GM19467 (cell line): Measurements from ENCODE around the gene SORCS2.

ENCODE experiments used
- ATAC-seq: cut with Tn5 transposase; IDR thresholded peaks from one replicate; pipeline ENCODE4 v1.9.1; 2021; ENCODE audit warnings: mild to moderate bottlenecking, moderate library complexity; ENCODE audit not compliant: unreplicated experiment

Gene SORCS2

GRCh38 chr4:7666011-7666410 lies 473.7 kb downstream of the SORCS2 start:
- ATAC-seq: no peak

- ATAC-seq: no peak
Observed at GRCh38 chr4:7666744-7667143, 474.4 kb downstream of the SORCS2 start.

- ATAC-seq: no peak
Observed at GRCh38 chr4:7668271-7668670, 475.9 kb downstream of the SORCS2 start.

GRCh38 chr4:7668826-7669225 lies 476.5 kb downstream of the SORCS2 start:
- ATAC-seq: no peak

GRCh38 chr4:7672601-7673000 lies 480.3 kb downstream of the SORCS2 start:
- ATAC-seq: no peak

GRCh38 chr4:7673121-7673520 lies 480.8 kb downstream of the SORCS2 start:
- ATAC-seq: no peak

- no peak for ATAC-seq
Observed at GRCh38 chr4:7674706-7675105, 482.4 kb downstream of the SORCS2 start.

GRCh38 chr4:7675136-7675535 lies 482.8 kb downstream of the SORCS2 start:
- ATAC-seq: no peak

GRCh38 chr4:7675612-7676320 lies 483.4 kb downstream of the SORCS2 start:
- no peak for ATAC-seq

GRCh38 chr4:7676398-7676922 lies 484.1 kb downstream of the SORCS2 start:
- no peak for ATAC-seq

- ATAC-seq: no peak
Observed at GRCh38 chr4:7677086-7677485, 484.7 kb downstream of the SORCS2 start.

GRCh38 chr4:7677799-7678301 lies 485.5 kb downstream of the SORCS2 start:
- no peak for ATAC-seq

- ATAC-seq: no peak
Observed at GRCh38 chr4:7678318-7678852, 486.0 kb downstream of the SORCS2 start.

GRCh38 chr4:7679406-7680040 lies 487.2 kb downstream of the SORCS2 start:
- ATAC-seq: no peak

GRCh38 chr4:7680106-7680505 lies 487.8 kb downstream of the SORCS2 start:
- no peak for ATAC-seq

GRCh38 chr4:7680731-7681130 lies 488.4 kb downstream of the SORCS2 start:
- no peak for ATAC-seq

- ATAC-seq: no peak
Observed at GRCh38 chr4:7683126-7683703, 490.9 kb downstream of the SORCS2 start.

- no peak for ATAC-seq
Observed at GRCh38 chr4:7684294-7684693, 492.0 kb downstream of the SORCS2 start.

- ATAC-seq: no peak
Observed at GRCh38 chr4:7686070-7686870, 493.9 kb downstream of the SORCS2 start.

- no peak for ATAC-seq
Observed at GRCh38 chr4:7687006-7687405, 494.7 kb downstream of the SORCS2 start.

GRCh38 chr4:7687796-7688195 lies 495.5 kb downstream of the SORCS2 start:
- ATAC-seq: no peak
